Osteoblast (primary cell): ENCODE data around the gene ASPG. TPM values are rescaled to one million over a fixed set of nuclear protein-coding genes. Genes with fewer than 3 reads are reported as not detected.

Experiments used
- DNase-seq: peaks from one replicate; pipeline ENCODE4 v3.0.0; 2011; ENCODE audit warnings: low spot score, mixed read lengths; ENCODE audit not compliant: insufficient read length; ENCODE audit errors: missing footprints
- H2AFZ ChIP-seq: 2 replicates; pipeline ENCODE4 v1.6.0; 2011; ENCODE audit warnings: mild to moderate bottlenecking, low read length
- H3K27ac ChIP-seq: 2 replicates; pipeline ENCODE4 v1.5.1; 2011; ENCODE audit warnings: mild to moderate bottlenecking, low read depth, low read length, moderate library complexity
- H3K27me3 ChIP-seq: 2 replicates; pipeline ENCODE4 v1.6.0; 2012; ENCODE audit warnings: mild to moderate bottlenecking, control low read depth, inconsistent platforms, low read length, moderate library complexity; ENCODE audit not compliant: insufficient read depth
- H3K36me3 ChIP-seq: 2 replicates; pipeline ENCODE4 v1.5.1; 2011; ENCODE audit warnings: mild to moderate bottlenecking, low read length, control low read depth, moderate library complexity; ENCODE audit not compliant: insufficient read depth
- H3K4me1 ChIP-seq: 2 replicates; pipeline ENCODE4 v1.5.1; 2011; ENCODE audit warnings: mild to moderate bottlenecking, low read length, control low read depth, moderate library complexity; ENCODE audit not compliant: insufficient read depth
- H3K4me2 ChIP-seq: 2 replicates; pipeline ENCODE4 v1.6.0; 2011; ENCODE audit warnings: mild to moderate bottlenecking, low read length; ENCODE audit not compliant: insufficient read depth
- H3K4me3 ChIP-seq: fragments of 200-600 bp; sonication (generic); 3 replicates; pipeline ENCODE4 v1.5.1; 2012; ENCODE audit warnings: mild to moderate bottlenecking, low read length, inconsistent platforms; ENCODE audit not compliant: insufficient read depth
- H3K79me2 ChIP-seq: 2 replicates; pipeline ENCODE4 v1.6.0; 2012; ENCODE audit warnings: mild to moderate bottlenecking, low read length, control low read depth, inconsistent platforms; ENCODE audit not compliant: insufficient read depth
- H3K9me3 ChIP-seq: 2 replicates; pipeline ENCODE4 v1.5.1; 2011; ENCODE audit warnings: low read depth, low read length, control low read depth
- H4K20me1 ChIP-seq: 2 replicates; pipeline ENCODE4 v1.6.0; 2012; ENCODE audit warnings: mild to moderate bottlenecking, low read length, control low read depth; ENCODE audit not compliant: insufficient read depth
- CTCF ChIP-seq: IDR thresholded peaks from 2 replicates; pipeline ENCODE4 v1.5.1; 2011; ENCODE audit warnings: mild to moderate bottlenecking, low read depth, low read length, moderate library complexity; ENCODE audit errors: extremely low read depth
- total RNA-seq: library from RNA; depleted of rRNA; stranded (reverse); fragments of >200 nt; gene quantifications from 2 replicates; pipeline ENCODE4 v1.2.3, GENCODE V29; 2012

ASPG gene
- total RNA-seq, 1 donor: not detected

DNA sequence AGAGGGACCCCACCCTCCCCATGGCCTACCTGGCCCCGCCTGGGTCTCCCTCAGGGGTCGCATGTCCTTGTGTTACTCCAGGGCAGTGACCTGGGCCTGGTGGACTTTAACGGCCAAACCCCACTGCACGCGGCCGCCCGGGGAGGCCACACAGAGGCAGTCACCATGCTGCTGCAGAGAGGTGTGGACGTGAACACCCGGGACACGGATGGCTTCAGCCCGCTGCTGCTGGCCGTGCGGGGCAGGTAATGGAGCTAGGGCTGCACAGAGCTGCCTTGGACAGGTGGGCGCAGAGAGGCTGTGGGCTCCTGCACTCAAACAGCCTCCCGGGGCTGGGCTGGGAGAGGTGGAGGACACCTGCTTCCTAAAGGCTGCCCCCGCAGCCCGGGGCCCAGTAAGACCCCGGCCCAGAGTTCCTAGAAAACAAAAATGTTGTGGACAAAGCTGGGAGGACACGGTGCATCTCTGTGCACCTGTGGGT lies 21.6 kb downstream of the ASPG start:
- no peak overlapping the region for H2AFZ ChIP-seq
- no peak overlapping the region for H3K4me3 ChIP-seq
- H3K4me2 ChIP-seq: no peak overlapping the region
- no peaks in the 10 kb centered on the region for H4K20me1 ChIP-seq
- H3K79me2 ChIP-seq: no peaks in the 10 kb centered on the region
- no peaks in the 10 kb centered on the region for H3K9me3 ChIP-seq
- H3K36me3 ChIP-seq: no peaks in the 10 kb centered on the region
- no peaks in the 10 kb centered on the region for H3K27me3 ChIP-seq
- H3K4me1 ChIP-seq: no peaks in the 10 kb centered on the region
- TF ChIP-seq CTCF: no peak
- no peak overlapping the region for H3K27ac ChIP-seq
- peak; percentile 66 for DNase-seq

DNA sequence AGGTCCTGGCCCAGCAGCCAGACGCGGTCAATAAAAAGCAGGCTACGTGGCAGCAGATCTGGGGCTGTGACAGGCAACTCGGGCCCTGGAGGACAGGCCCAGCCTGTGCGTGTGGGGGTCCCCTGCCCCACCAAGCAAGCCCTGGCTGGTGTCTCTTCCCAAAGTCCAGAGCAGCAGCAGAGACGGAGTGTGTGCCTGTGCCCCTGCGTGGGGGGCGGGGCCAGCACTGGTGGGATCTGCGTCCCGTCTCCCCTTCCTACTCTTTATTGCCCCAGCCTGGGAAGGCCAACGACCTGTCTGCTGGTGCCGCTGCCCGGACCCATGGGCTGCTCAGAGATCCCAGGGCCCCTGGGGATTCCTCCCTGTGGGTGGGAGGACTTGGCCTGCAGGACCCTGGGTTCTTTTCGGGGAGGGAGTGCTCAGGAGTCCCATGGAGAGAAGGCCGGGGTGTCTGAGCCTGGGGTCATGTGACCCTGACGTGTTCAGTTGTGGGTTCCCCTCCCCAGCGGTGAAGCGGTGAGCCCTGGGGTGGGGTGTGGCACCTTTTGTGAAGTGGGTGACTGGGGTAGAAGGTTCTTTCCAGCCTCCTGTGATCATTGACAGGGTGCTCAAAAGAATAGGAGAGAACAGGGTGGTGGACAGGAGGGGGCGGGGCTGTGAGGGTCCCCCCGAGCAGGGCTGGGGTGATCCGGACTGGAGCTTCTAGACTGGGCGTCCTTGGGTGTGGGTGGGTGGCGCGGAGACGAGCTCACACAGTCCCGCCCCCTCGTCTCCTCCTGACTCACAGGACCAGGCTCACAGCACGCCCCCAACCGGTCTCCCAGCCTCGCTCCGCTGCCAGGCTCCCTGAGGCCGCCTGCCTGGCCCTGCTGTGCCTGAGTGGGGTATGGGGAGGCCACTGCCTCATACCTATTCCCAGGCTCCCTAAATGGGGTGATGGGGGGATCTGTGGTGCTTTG lies 22.4 kb downstream of the ASPG start:
- peak; percentile 87 for DNase-seq
- no peak overlapping the region for H3K4me3 ChIP-seq
- no peaks in the 10 kb centered on the region for H4K20me1 ChIP-seq
- no peaks in the 10 kb centered on the region for H3K4me1 ChIP-seq
- H3K27ac ChIP-seq: no peak overlapping the region
- TF ChIP-seq CTCF: no peak
- no peaks in the 10 kb centered on the region for H3K79me2 ChIP-seq
- H3K36me3 ChIP-seq: no peaks in the 10 kb centered on the region
- no peaks in the 10 kb centered on the region for H3K27me3 ChIP-seq
- no peak overlapping the region for H3K4me2 ChIP-seq
- H2AFZ ChIP-seq: no peak overlapping the region
- no peaks in the 10 kb centered on the region for H3K9me3 ChIP-seq

DNA sequence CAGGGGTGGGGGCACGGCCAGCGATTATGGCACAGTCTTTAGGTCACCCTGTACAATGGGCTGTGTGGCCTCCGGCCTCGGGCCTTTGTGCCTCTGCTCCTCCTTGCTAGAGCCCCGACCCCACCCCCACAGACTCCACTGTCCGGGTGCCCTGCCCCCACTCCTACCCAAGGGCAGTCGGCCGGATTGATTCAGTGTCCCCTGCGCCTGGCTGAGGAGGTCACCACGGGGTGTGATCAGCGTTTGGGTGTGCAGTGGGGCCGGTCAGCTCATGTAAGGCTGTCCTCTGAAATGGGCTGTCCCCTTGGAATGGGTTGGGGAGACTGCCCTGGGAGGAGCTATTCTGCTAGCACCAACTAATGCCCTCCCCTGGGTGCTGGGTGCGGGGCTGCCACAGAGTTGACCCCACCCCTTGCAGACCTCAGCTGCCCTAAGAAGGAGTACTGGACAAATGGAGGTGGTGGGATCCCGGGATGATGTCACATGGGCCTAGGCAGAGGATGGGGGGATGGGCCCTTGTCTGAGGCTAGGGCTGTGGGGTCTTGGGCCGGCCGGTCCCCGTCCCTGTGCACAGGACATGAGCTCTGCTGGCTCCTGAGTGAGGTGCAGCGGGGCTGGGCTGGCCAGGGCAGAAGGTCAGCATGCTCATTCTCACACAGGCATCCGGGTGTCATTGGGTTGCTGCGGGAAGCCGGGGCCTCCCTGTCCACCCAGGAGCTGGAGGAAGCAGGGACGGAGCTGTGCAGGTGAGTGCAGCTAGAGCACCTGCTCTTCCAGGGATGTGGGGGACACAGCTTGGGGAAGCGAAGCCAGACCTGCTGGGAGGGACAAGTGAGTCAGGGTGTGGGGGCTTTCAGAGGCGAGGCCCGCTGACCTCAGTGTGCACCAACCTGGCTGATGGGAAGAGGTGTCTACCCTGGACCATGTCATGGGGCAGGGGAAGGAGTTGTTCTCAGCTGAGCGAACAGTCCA lies 23.4 kb downstream of the ASPG start:
- no peak overlapping the region for H3K4me2 ChIP-seq
- H4K20me1 ChIP-seq: no peaks in the 10 kb centered on the region
- peak; percentile 83 for DNase-seq

More for the DNA sequence above, 23.4 kb downstream of the ASPG start:
- no peak for TF ChIP-seq CTCF
- Histone ChIP-seq H3K9me3 (no peaks in the 10 kb centered on the region), H3K27ac (no peak overlapping the region), H2AFZ (no peak overlapping the region), H3K36me3 (no peaks in the 10 kb centered on the region), H3K79me2 (no peaks in the 10 kb centered on the region), H3K4me3 (no peak overlapping the region), H3K4me1 (no peaks in the 10 kb centered on the region), H3K27me3 (no peaks in the 10 kb centered on the region)
